ENCODE data around the gene GABRG2.

The GABRG2 gene

DNA sequence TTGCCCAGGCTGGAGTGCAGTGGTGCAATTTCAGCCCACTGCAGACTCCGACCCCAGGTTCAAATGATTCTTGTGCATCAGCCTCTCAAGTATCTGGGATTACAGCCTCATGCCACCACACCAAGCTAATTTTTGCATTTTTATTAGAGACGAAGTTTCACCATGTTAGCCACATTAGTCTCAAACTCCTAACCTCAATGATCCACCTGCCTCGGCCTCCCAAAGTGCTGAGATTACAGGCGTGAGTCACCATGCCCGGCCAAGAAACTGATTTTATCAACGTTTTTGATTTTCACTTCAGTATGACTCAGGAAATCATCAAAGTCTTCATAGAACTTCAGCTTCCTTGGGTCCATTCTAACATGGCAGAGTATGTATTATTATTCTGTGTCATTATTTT is 125.4 kb downstream of the GABRG2 start:
- no peak for DNase-seq (ENCODE audit: low read depth)

GRCh38 chr5:162196351-162196750 is 128.8 kb downstream of the GABRG2 start:
- no peak for DNase-seq (ENCODE audit: low read depth)

DNA sequence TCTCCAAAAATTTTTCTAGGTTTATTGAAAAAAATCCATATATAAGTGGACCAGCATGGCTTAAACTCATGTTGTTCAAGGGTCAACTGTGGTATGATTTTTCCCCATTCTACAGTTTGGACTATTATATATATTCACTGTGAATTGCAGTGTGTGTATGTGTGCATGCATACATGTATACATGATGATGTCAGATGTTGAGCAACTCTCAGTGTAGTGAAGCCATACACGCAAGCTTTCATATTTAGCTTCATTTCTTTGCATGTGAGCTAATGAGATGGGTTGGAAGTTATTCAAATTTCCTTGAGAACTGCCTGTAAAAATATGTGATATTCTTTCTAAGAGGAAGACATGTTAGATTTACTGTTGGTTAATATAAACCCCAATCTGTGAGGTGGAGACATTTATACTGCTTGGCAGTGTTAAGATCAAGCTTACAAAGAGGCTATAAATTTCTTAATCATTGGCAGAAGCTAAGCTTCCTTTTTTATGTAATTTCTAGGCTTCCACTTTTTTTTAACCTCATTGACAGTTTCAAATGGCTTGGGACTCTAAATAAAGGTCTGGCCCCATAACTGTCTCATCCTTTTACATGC is 134.8 kb downstream of the GABRG2 start:
- no peak for DNase-seq (ENCODE audit: low read depth)
